ENCODE data around the gene MLIP. TPM values are rescaled to one million over a fixed set of nuclear protein-coding genes. Genes with fewer than 3 reads are reported as not detected.

The MLIP gene
- total RNA-seq, 1 experiment from 2014 or later: not detected

DNA sequence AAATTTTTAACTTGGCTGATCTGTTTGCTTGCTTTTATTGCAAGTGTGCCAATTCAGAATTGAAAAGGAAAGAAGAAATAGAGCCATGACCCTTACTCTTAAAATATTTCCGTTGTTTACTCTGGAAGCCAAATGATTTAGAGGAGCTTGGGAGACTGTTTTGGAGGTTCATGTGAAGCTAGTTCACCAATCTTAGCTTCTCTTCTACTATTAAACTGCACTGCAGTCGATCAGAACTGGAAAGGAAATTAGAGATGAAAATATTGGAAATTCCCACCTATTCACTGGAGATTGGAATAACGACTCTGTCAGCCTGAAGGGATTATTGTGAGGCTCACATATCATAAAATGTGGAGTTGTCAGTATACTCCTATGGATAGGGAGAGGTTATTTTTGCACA, 81.8 kb downstream of the MLIP start:
- ChIA-PET POLR2A (no interaction called here), CTCF (no interaction called here)
- TF ChIP-seq CTCF (IDR thresholded peaks at IDR 0.05; ENCODE audit: unreplicated experiment): no peak
- H3K4me3 Mint-ChIP-seq (ENCODE audit: unreplicated experiment): no peak overlapping the region
- H3K9me3 Mint-ChIP-seq (ENCODE audit: unreplicated experiment): no peaks in the 10 kb centered on the region
- intact Hi-C loops (cut with micrococcal nuclease): no loop called here
- no TSS peak for BruUV-seq (replicated peaks)
- no peaks in the 10 kb centered on the region for H3K27me3 Mint-ChIP-seq (ENCODE audit: insufficient read depth, unreplicated experiment)
- H3K36me3 Mint-ChIP-seq (ENCODE audit: insufficient read depth, unreplicated experiment): no peaks in the 10 kb centered on the region
- H3K4me1 Mint-ChIP-seq (ENCODE audit: insufficient read depth, unreplicated experiment): no peaks in the 10 kb centered on the region
- H3K27ac Mint-ChIP-seq (ENCODE audit: low read depth, unreplicated experiment): no peak overlapping the region
- DNase-seq (ENCODE audit: unreplicated experiment): no peak

DNA sequence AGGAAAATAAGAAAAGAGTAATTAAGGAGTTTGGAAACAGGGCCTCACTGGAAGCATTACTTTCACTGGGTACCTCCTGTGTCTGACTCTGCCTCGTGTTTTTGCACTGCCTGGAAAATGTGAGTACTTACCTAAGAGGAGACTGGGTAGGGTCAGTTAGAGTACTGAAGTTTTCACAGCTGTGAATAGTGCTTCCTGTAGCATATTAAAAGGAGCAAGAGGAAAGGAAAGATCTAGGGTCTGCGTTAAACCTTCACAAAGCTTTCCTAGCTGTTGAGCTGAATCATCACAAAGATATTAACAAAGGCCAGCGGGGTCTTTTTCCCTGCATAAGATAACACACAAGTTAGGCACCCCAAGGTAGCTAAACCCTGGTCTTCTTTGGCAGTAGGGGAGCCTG, 82.3 kb downstream of the MLIP start:
- no peak for TF ChIP-seq CTCF (IDR thresholded peaks at IDR 0.05; ENCODE audit: unreplicated experiment)
- ChIA-PET POLR2A (no interaction called here), CTCF (no interaction called here)
- Mint-ChIP-seq H3K27me3 (ENCODE audit: insufficient read depth, unreplicated experiment) (no peaks in the 10 kb centered on the region), H3K36me3 (ENCODE audit: insufficient read depth, unreplicated experiment) (no peaks in the 10 kb centered on the region), H3K4me1 (ENCODE audit: insufficient read depth, unreplicated experiment) (no peaks in the 10 kb centered on the region), H3K27ac (ENCODE audit: low read depth, unreplicated experiment) (no peak overlapping the region), H3K9me3 (ENCODE audit: unreplicated experiment) (no peaks in the 10 kb centered on the region), H3K4me3 (ENCODE audit: unreplicated experiment) (no peak overlapping the region)
- no peak for DNase-seq (ENCODE audit: unreplicated experiment)
- intact Hi-C loops (cut with micrococcal nuclease): no loop called here
- no TSS peak for BruUV-seq (replicated peaks)

DNA sequence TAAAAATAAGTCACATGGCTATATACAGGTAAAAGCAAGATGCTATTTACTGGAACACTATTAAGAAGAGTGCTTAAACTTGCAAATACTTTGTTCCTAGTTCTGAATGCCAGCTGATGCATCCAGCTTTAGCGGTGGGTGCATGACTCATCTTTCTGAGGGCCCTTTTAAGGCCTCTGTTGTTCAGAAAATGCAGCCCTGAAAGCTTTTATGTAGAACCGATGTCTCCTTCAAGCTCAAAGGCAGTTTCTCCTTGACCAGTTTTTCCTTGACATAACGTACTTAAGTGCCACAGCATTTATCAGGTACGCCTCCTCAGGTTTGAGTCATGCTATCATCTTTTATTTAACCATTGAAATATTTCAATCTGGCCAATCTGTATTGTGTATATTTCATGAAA, 82.8 kb downstream of the MLIP start:
- peak; percentile 20 for DNase-seq (ENCODE audit: unreplicated experiment)
- Mint-ChIP-seq H3K9me3 (ENCODE audit: unreplicated experiment) (no peaks in the 10 kb centered on the region), H3K27me3 (ENCODE audit: insufficient read depth, unreplicated experiment) (no peaks in the 10 kb centered on the region), H3K27ac (ENCODE audit: low read depth, unreplicated experiment) (no peak overlapping the region), H3K36me3 (ENCODE audit: insufficient read depth, unreplicated experiment) (no peaks in the 10 kb centered on the region), H3K4me3 (ENCODE audit: unreplicated experiment) (no peak overlapping the region), H3K4me1 (ENCODE audit: insufficient read depth, unreplicated experiment) (no peaks in the 10 kb centered on the region)
- BruUV-seq (replicated peaks): no TSS peak
- ChIA-PET POLR2A (no interaction called here), CTCF (no interaction called here)
- intact Hi-C loops (cut with micrococcal nuclease): no loop called here
- no peak for TF ChIP-seq CTCF (IDR thresholded peaks at IDR 0.05; ENCODE audit: unreplicated experiment)

GRCh38 chr6:54195637-54196036, 84.4 kb downstream of the MLIP start:
- DNase-seq (ENCODE audit: unreplicated experiment): no peak
- no peak overlapping the region for H3K4me3 Mint-ChIP-seq (ENCODE audit: unreplicated experiment)
- CTCF ChIA-PET: interaction anchor here (1.1 kb wide), 1 partner anchor 49 kb away, joined by 3 read pairs; no protein-coding TSS in a partner anchor
- intact Hi-C loops (cut with micrococcal nuclease): no loop called here
- BruUV-seq (replicated peaks): no TSS peak
- TF ChIP-seq CTCF (IDR thresholded peaks at IDR 0.05; ENCODE audit: unreplicated experiment): no peak
- H3K27ac Mint-ChIP-seq (ENCODE audit: low read depth, unreplicated experiment): no peak overlapping the region
- H3K9me3 Mint-ChIP-seq (ENCODE audit: unreplicated experiment): no peaks in the 10 kb centered on the region
- H3K4me1 Mint-ChIP-seq (ENCODE audit: insufficient read depth, unreplicated experiment): no peaks in the 10 kb centered on the region
- H3K36me3 Mint-ChIP-seq (ENCODE audit: insufficient read depth, unreplicated experiment): no peaks in the 10 kb centered on the region
- H3K27me3 Mint-ChIP-seq (ENCODE audit: insufficient read depth, unreplicated experiment): no peaks in the 10 kb centered on the region
- POLR2A ChIA-PET: no interaction called here

Data from MCF 10A (cell line).